ENCODE measurements around the gene ZNF615.

GRCh38 chr19:52022193-52022592 lies 14.2 kb upstream of the ZNF615 start:
- no peak for TF ChIP-seq CTCF (conservative IDR thresholded peaks at IDR 0.05; ENCODE audit: low read depth, low read length)
- TF ChIP-seq EZH2 (IDR thresholded peaks at IDR 0.05; ENCODE audit: borderline replicate concordance, low read depth, low read length, poor library complexity, severe bottlenecking) = no peak
